Naive B cell (primary cell): ENCODE data around the gene ARID2. TPM values are rescaled to one million over a fixed set of nuclear protein-coding genes. Genes with fewer than 3 reads are reported as not detected.
A peak's percentile ranks its signal among the peaks of the same experiment; 100 is the strongest.

Source experiments
- ATAC-seq, 2 donors: fragments of 150-1000 bp; cut with Tn5 transposase; 2 replicates each; pipeline ENCODE4 v1.10.0; 2021; ENCODE audit warnings: low read depth in 2 of 2, mild to moderate bottlenecking in 2 of 2, moderate library complexity in 2 of 2
- DNase-seq: peaks from one replicate; pipeline ENCODE4 v3.0.0; 2022
- H3K27ac Mint-ChIP-seq, 6 donors: one replicate each; pipeline ENCODE4 v1.8.0; 2020 to 2022; ENCODE audit warnings: mild to moderate bottlenecking in 6 of 6, mixed read lengths in 6 of 6, moderate library complexity in 5 of 6, inconsistent platforms in 2 of 6
- H3K27me3 Mint-ChIP-seq, 3 donors: one replicate each; pipeline ENCODE4 v1.8.0; 2021 to 2022; ENCODE audit warnings: mixed read lengths in 3 of 3, mild to moderate bottlenecking in 1 of 3
- H3K36me3 Mint-ChIP-seq, 2 donors: one replicate each; pipeline ENCODE4 v1.8.0; 2020 to 2022; ENCODE audit warnings: mixed read lengths in 2 of 2, inconsistent platforms in 1 of 2, mild to moderate bottlenecking in 1 of 2
- H3K4me1 Mint-ChIP-seq, 3 donors: one replicate each; pipeline ENCODE4 v1.8.0; 2020 to 2022; ENCODE audit warnings: mixed read lengths in 3 of 3, inconsistent platforms in 1 of 3, mild to moderate bottlenecking in 1 of 3, moderate library complexity in 1 of 3
- H3K4me3 Mint-ChIP-seq, 8 donors: one replicate each; pipeline ENCODE4 v1.8.0; 2020 to 2022; ENCODE audit warnings: mild to moderate bottlenecking in 8 of 8, mixed read lengths in 8 of 8, moderate library complexity in 8 of 8, inconsistent platforms in 2 of 8
- H3K9me3 Mint-ChIP-seq, 7 donors: one replicate each; pipeline ENCODE4 v1.8.0; 2020 to 2022; ENCODE audit warnings: mixed read lengths in 7 of 7, mild to moderate bottlenecking in 5 of 7, inconsistent platforms in 2 of 7, moderate library complexity in 1 of 7
- polyA plus RNA-seq, 6 donors: library from polyadenylated mRNA; unstranded; fragments of 300-500 nt; fragmentation: Illumina TruSeq; gene quantifications; one replicate each; pipeline ENCODE4 v1.2.3, GENCODE V29; 2021; ENCODE audit warnings: low read depth in 6 of 6

The ARID2 gene
- 10 to 100 TPM in 2 of 6 donors, 1 to 10 TPM in 4; 5.7 to 14.9 (median 9.1) TPM for polyA plus RNA-seq

GRCh38 chr12:45729233-45730083 lies at the start of gene ARID2:
Gene ARID2 (plus strand): TSS chr12:45729706. CDS start chr12:45729837, 131 bp downstream.
- H3K4me3 Mint-ChIP-seq = peak within 1 kb of the TSS; percentile 89 to 100 (median 98)
- H3K9me3 Mint-ChIP-seq = no peaks in the 10 kb centered on the region
- H3K27ac Mint-ChIP-seq = peak within 1 kb of the TSS; percentile 97 to 99 (median 99)
- H3K27me3 Mint-ChIP-seq = no peaks in the 10 kb centered on the region
- peaks cover 21 to 44% (median 36%) of the 10 kb centered on the region in 3 donors for H3K4me1 Mint-ChIP-seq
- peaks cover 3 to 6% of the 10 kb centered on the region in 2 donors for H3K36me3 Mint-ChIP-seq
- DNase-seq (peak; percentile 76), ATAC-seq (peak; percentile 19 to 20)

GRCh38 chr12:45680362-45680761 lies 49.1 kb upstream of the ARID2 start:
- H3K36me3 Mint-ChIP-seq = no peaks in the 10 kb centered on the region
- no peak for DNase-seq
- ATAC-seq = no peak
- H3K27ac Mint-ChIP-seq = no peak overlapping the region
- no peaks in the 10 kb centered on the region for H3K27me3 Mint-ChIP-seq
- no peaks in the 10 kb centered on the region for H3K4me1 Mint-ChIP-seq
- no peaks in the 10 kb centered on the region for H3K9me3 Mint-ChIP-seq
- H3K4me3 Mint-ChIP-seq = no peak overlapping the region

GRCh38 chr12:45681465-45681864 lies 48.0 kb upstream of the ARID2 start:
- Mint-ChIP-seq H3K9me3 (no peaks in the 10 kb centered on the region), H3K4me3 (no peak overlapping the region), H3K27me3 (no peaks in the 10 kb centered on the region), H3K4me1 (no peaks in the 10 kb centered on the region), H3K27ac (no peak overlapping the region), H3K36me3 (no peaks in the 10 kb centered on the region)
- no peak for DNase-seq
- ATAC-seq = no peak

- Mint-ChIP-seq H3K9me3 (no peaks in the 10 kb centered on the region), H3K36me3 (no peaks in the 10 kb centered on the region), H3K27ac (no peak overlapping the region), H3K4me1 (no peaks in the 10 kb centered on the region), H3K27me3 (peaks cover 0 to 5% (median 0%) of the 10 kb centered on the region in 3 donors), H3K4me3 (no peak overlapping the region)
- DNase-seq (no peak), ATAC-seq (no peak)
Measured at GRCh38 chr12:45685680-45686079, 43.8 kb upstream of the ARID2 start.

- peaks cover 0 to 5% (median 0%) of the 10 kb centered on the region in 3 donors for H3K27me3 Mint-ChIP-seq
- no peak overlapping the region for H3K4me3 Mint-ChIP-seq
- no peak for DNase-seq
- no peaks in the 10 kb centered on the region for H3K4me1 Mint-ChIP-seq
- no peaks in the 10 kb centered on the region for H3K9me3 Mint-ChIP-seq
- no peaks in the 10 kb centered on the region for H3K36me3 Mint-ChIP-seq
- no peak overlapping the region for H3K27ac Mint-ChIP-seq
- ATAC-seq = no peak
Measured at GRCh38 chr12:45687081-45688015, 42.2 kb upstream of the ARID2 start.

GRCh38 chr12:45688183-45688582 lies 41.3 kb upstream of the ARID2 start:
- Mint-ChIP-seq H3K27ac (no peak overlapping the region), H3K27me3 (peaks cover 0 to 5% (median 0%) of the 10 kb centered on the region in 3 donors), H3K9me3 (no peaks in the 10 kb centered on the region), H3K4me1 (peaks cover 0 to 5% (median 0%) of the 10 kb centered on the region in 3 donors), H3K4me3 (no peak overlapping the region), H3K36me3 (no peaks in the 10 kb centered on the region)
- ATAC-seq (no peak), DNase-seq (no peak)

- Mint-ChIP-seq H3K4me3 (no peak overlapping the region), H3K27me3 (no peaks in the 10 kb centered on the region), H3K4me1 (peaks cover 0 to 5% (median 0%) of the 10 kb centered on the region in 3 donors), H3K9me3 (peaks cover 0 to 17% (median 2%) of the 10 kb centered on the region in 7 donors), H3K36me3 (no peaks in the 10 kb centered on the region), H3K27ac (no peak overlapping the region)
- ATAC-seq (no peak), DNase-seq (no peak)
Measured at GRCh38 chr12:45695035-45695434, 34.5 kb upstream of the ARID2 start.

GRCh38 chr12:45695606-45696005 lies 33.9 kb upstream of the ARID2 start:
- Mint-ChIP-seq H3K36me3 (no peaks in the 10 kb centered on the region), H3K4me3 (no peak overlapping the region)

GRCh38 chr12:45696049-45696448 lies 33.5 kb upstream of the ARID2 start:
- no peak for ATAC-seq
- no peaks in the 10 kb centered on the region for H3K36me3 Mint-ChIP-seq

More at GRCh38 chr12:45695606-45696005, 33.9 kb upstream of the ARID2 start:
- Mint-ChIP-seq H3K9me3 (peaks cover 0 to 22% (median 2%) of the 10 kb centered on the region in 7 donors), H3K27ac (peak overlapping the region in 1 of 6 donors; percentile 3), H3K27me3 (no peaks in the 10 kb centered on the region), H3K4me1 (peaks cover 0 to 5% (median 0%) of the 10 kb centered on the region in 3 donors)
- no peak for ATAC-seq
- no peak for DNase-seq

GRCh38 chr12:45697371-45697770 lies 32.1 kb upstream of the ARID2 start:
- no peak for ATAC-seq
- H3K27ac Mint-ChIP-seq = no peak overlapping the region
- H3K27me3 Mint-ChIP-seq = no peaks in the 10 kb centered on the region
- DNase-seq = no peak
- H3K9me3 Mint-ChIP-seq = peaks cover 3 to 37% (median 8%) of the 10 kb centered on the region in 7 donors
- H3K4me1 Mint-ChIP-seq = peaks cover 0 to 5% (median 0%) of the 10 kb centered on the region in 3 donors
- H3K4me3 Mint-ChIP-seq = no peak overlapping the region
- H3K36me3 Mint-ChIP-seq = peaks cover 0 to 6% of the 10 kb centered on the region in 2 donors

More at GRCh38 chr12:45696049-45696448, 33.5 kb upstream of the ARID2 start:
- Mint-ChIP-seq H3K9me3 (peaks cover 0 to 27% (median 4%) of the 10 kb centered on the region in 7 donors), H3K4me1 (peaks cover 0 to 5% (median 0%) of the 10 kb centered on the region in 3 donors), H3K27me3 (no peaks in the 10 kb centered on the region), H3K27ac (no peak overlapping the region), H3K4me3 (peak overlapping the region in 1 of 8 donors; percentile 44)
- no peak for DNase-seq

GRCh38 chr12:45701296-45701695 lies 28.2 kb upstream of the ARID2 start:
- Mint-ChIP-seq H3K9me3 (peaks cover 3 to 30% (median 8%) of the 10 kb centered on the region in 7 donors), H3K4me1 (peaks cover 15 to 20% (median 17%) of the 10 kb centered on the region in 3 donors), H3K27me3 (no peaks in the 10 kb centered on the region), H3K4me3 (no peak overlapping the region), H3K36me3 (peaks cover 9 to 16% of the 10 kb centered on the region in 2 donors), H3K27ac (no peak overlapping the region)
- DNase-seq = no peak
- no peak for ATAC-seq

- Mint-ChIP-seq H3K27ac (no peak overlapping the region), H3K4me3 (peak overlapping the region in 1 of 8 donors; percentile 8), H3K27me3 (no peaks in the 10 kb centered on the region), H3K4me1 (peaks cover 23 to 30% (median 26%) of the 10 kb centered on the region in 3 donors), H3K9me3 (peaks cover 3 to 20% (median 6%) of the 10 kb centered on the region in 7 donors), H3K36me3 (peaks cover 12 to 16% of the 10 kb centered on the region in 2 donors)
- ATAC-seq (peak in 1 of 2 donors; percentile 44), DNase-seq (no peak)
Measured at GRCh38 chr12:45703942-45704341, 25.6 kb upstream of the ARID2 start.

- peak overlapping the region in 1 of 8 donors; percentile 35 for H3K4me3 Mint-ChIP-seq
- peaks cover 12 to 16% of the 10 kb centered on the region in 2 donors for H3K36me3 Mint-ChIP-seq
- no peaks in the 10 kb centered on the region for H3K27me3 Mint-ChIP-seq
- ATAC-seq (no peak), DNase-seq (no peak)
- H3K27ac Mint-ChIP-seq = no peak overlapping the region
- peaks cover 3 to 20% (median 6%) of the 10 kb centered on the region in 7 donors for H3K9me3 Mint-ChIP-seq
- H3K4me1 Mint-ChIP-seq = peaks cover 23 to 30% (median 26%) of the 10 kb centered on the region in 3 donors
Measured at GRCh38 chr12:45704968-45705367, 24.5 kb upstream of the ARID2 start.
